PC-9 (cell line): ENCODE data around the gene ANXA10.

Experiments used
- CTCF ChIP-seq: fragments of 200-600 bp; sonication (generic); conservative IDR thresholded peaks from 2 replicates; pipeline ENCODE4 v1.6.1; 2017; ENCODE audit warnings: mixed run types, antibody characterized with exemption, mild to moderate bottlenecking, moderate library complexity
- EZH2 ChIP-seq: fragments of 200-600 bp; sonication (generic); IDR thresholded peaks from 2 replicates; pipeline ENCODE4 v1.8.0; 2017; ENCODE audit warnings: antibody characterized with exemption, low read depth

GRCh38 chr4:168129046-168129772 is 36.9 kb downstream of the ANXA10 start:
- TF ChIP-seq CTCF: no peak
- TF ChIP-seq EZH2: no peak
